Liver (tissue), 3 donors: ENCODE data around the gene SIGLEC1.

Experiments
- CTCF ChIP-seq: fragments of 150-350 bp; IDR thresholded peaks from 2 replicates; pipeline ENCODE4 v1.5.1; 2017; ENCODE audit warnings: improper control_type of control experiment, low read depth, low read length; ENCODE audit not compliant: missing input control
- EGR1 ChIP-seq, 2 donors: IDR thresholded peaks; 2 replicates each; pipeline ENCODE4 v1.6.1; 2016 to 2018; ENCODE audit warnings: antibody characterized with exemption in 2 of 2, low read depth in 2 of 2
- FOXA1 ChIP-seq: IDR thresholded peaks from 2 replicates; pipeline ENCODE4 v1.6.1; 2016; ENCODE audit warnings: antibody characterized with exemption
- GABPA ChIP-seq, 2 donors: IDR thresholded peaks in 1 of 2; conservative IDR thresholded peaks in 1 of 2; 2 replicates each; pipeline ENCODE4 v1.6.1; 2016; ENCODE audit warnings: antibody characterized with exemption in 2 of 2, mild to moderate bottlenecking in 1 of 2, moderate library complexity in 1 of 2
- JUND ChIP-seq, 2 donors: IDR thresholded peaks; 2 replicates each; pipeline ENCODE4 v1.6.1; 2016; ENCODE audit warnings: antibody characterized with exemption in 2 of 2
- MAX ChIP-seq: IDR thresholded peaks from 2 replicates; pipeline ENCODE4 v1.6.1; 2016; ENCODE audit warnings: antibody characterized with exemption
- RAD21 ChIP-seq, 2 donors: IDR thresholded peaks; 2 replicates each; pipeline ENCODE4 v1.6.1; 2016; ENCODE audit warnings: antibody characterized with exemption in 2 of 2, mild to moderate bottlenecking in 2 of 2
- REST ChIP-seq: IDR thresholded peaks from 2 replicates; pipeline ENCODE4 v1.6.1; 2016; ENCODE audit warnings: antibody characterized with exemption, mild to moderate bottlenecking
- SP1 ChIP-seq: IDR thresholded peaks from 2 replicates; pipeline ENCODE4 v1.6.1; 2018; ENCODE audit warnings: antibody characterized with exemption, mild to moderate bottlenecking
- YY1 ChIP-seq: IDR thresholded peaks from 2 replicates; pipeline ENCODE4 v1.6.1; 2016; ENCODE audit warnings: antibody characterized with exemption, mild to moderate bottlenecking
- donor health status: healthy.
- donor health status: healthy.

- TF ChIP-seq CTCF = no peak
- TF ChIP-seq RAD21 (IDR thresholded peaks at IDR 0.05) = no peak
- no peak for TF ChIP-seq YY1
- TF ChIP-seq MAX = no peak
- TF ChIP-seq FOXA1 = no peak
- TF ChIP-seq GABPA (IDR thresholded peaks at IDR 0.05 in 1 of 2, conservative IDR thresholded peaks at IDR 0.05 in 1 of 2) = no peak
- TF ChIP-seq JUND (IDR thresholded peaks at IDR 0.05) = no peak
- no peak for TF ChIP-seq SP1
- TF ChIP-seq EGR1 (IDR thresholded peaks at IDR 0.05; ENCODE audit: low read depth in 2 of 2) = no peak
- no peak for TF ChIP-seq REST
Observed at GRCh38 chr20:3743251-3743650, 30.9 kb upstream of the SIGLEC1 start.
